Testis (tissue), 2 donors: ENCODE data around the gene GOLGA6L10.
"Not testable (repeated sequence)": the region's sequence is repeated elsewhere in the genome, so short reads cannot be mapped to it uniquely, and the experiment has no call there.

Source experiments
- CTCF ChIP-seq, 3 experiments: fragments of 450-650 bp in 2 of 3; fragments of 200-600 bp in 1 of 3; sonication (generic) in 1 of 3; IDR thresholded peaks; one replicate each; pipeline ENCODE4 v1.5.1; 2016 to 2019; ENCODE audit warnings: antibody characterized with exemption in 3 of 3, mild to moderate bottlenecking in 2 of 3, moderate library complexity in 1 of 3
- POLR2A ChIP-seq: fragments of 450-650 bp; IDR thresholded peaks from one replicate; pipeline ENCODE4 v1.6.1; 2017; ENCODE audit warnings: antibody characterized with exemption, mild to moderate bottlenecking, moderate library complexity

- TF ChIP-seq CTCF (IDR thresholded peaks at IDR 0.05); POLR2A: not testable (repeated sequence)
Measured at GRCh38 chr15:82387209-82387608, 37.9 kb upstream of the GOLGA6L10 start.
